Measurements from ENCODE around the gene KIF26A. TPM values are rescaled to one million over a fixed set of nuclear protein-coding genes. Genes with fewer than 3 reads are reported as not detected.

The KIF26A gene
- total and polyA plus RNA-seq, 2 of the 13 experiments (the other 11 are each of a cell fraction or from before 2014, with no cell fraction given), result not detected

DNA sequence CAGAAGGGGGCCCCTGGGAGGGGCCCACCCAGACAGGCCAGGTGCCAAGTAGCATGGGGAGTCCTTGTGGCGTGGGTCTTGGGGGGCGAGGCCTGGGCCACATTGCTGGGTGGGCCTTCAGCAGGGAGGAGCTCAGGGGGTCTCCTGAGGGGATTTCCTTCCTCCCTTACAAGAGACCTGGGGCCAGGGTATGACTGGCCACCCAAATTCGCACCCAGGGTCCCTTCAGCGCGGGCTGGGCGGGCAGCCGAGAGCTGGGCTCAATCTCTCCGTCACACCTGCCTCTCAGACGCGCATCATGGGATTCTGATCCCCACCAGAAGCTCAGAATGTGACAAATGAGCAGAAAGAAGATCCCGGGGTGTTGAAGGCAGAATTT lies 72.4 kb downstream of the KIF26A start:
- Histone ChIP-seq H2AFZ (ENCODE audit: low read length) (no peak overlapping the region), H3K79me2 (ENCODE audit: insufficient read depth, low read length) (no peaks in the 10 kb centered on the region), H3K4me1 (ENCODE audit: insufficient read depth, low read length) (peaks cover 11% of the 10 kb centered on the region), H4K20me1 (ENCODE audit: insufficient read depth, low read length) (no peaks in the 10 kb centered on the region), H3K4me3 (replicated peaks in 1 of 3; ENCODE audit: insufficient read depth in 1 of 3, low read depth in 2 of 3, low read length in 3 of 3) (no peak overlapping the region), H3K9me3 (ENCODE audit: low read length) (no peaks in the 10 kb centered on the region), H3K27ac (ENCODE audit: extremely low read length, insufficient read depth, low read length) (no peak overlapping the region), H3K27me3 (ENCODE audit: control insufficient read depth in 1 of 2, insufficient read depth in 2 of 2, low read length in 2 of 2) (peaks cover 3 to 30% of the 10 kb centered on the region in 2 experiments; a peak in 3 of 5 replicates), H3K36me3 (replicated peaks in 1 of 2; ENCODE audit: control insufficient read depth in 1 of 2, insufficient read depth in 2 of 2, low read length in 2 of 2) (no peaks in the 10 kb centered on the region), H3K4me2 (ENCODE audit: low read depth, low read length) (no peak overlapping the region), H3K9ac (ENCODE audit: insufficient read depth, low read depth, low read length) (no peak overlapping the region)
- FAIRE-seq (no peak), DNase-seq (ENCODE audit: low spot score) (no peak), ATAC-seq (no peak)
- TF ChIP-seq ARNT2 (CRISPR knock-in tag; IDR thresholded peaks at IDR 0.05; ENCODE audit: low read depth), result no peak
- intact Hi-C loops (cut with micrococcal nuclease; ENCODE audit: unreplicated experiment), result no loop called here
- CTCF ChIA-PET (ENCODE audit: low intra/inter-chr PET ratio, low total read pairs), result no interaction called here
- in situ Hi-C loops (cut with HindIII; ENCODE audit: extremely low pct_ligation_motif_present, low pct_unique_long_range_greater_than_20kb), result no loop called here
- POLR2A ChIA-PET, result no interaction called here
- BruUV-seq (replicated peaks), result no TSS peak
- 5% methylated on average over 4 of the region's 11 CpGs for WGBS (ENCODE audit: low lambda C conversion rate)

- in situ Hi-C loops (cut with HindIII; ENCODE audit: extremely low pct_ligation_motif_present, low pct_unique_long_range_greater_than_20kb), result no loop called here
- no peak overlapping the region for H3K4me2 ChIP-seq (ENCODE audit: low read depth, low read length)
- peaks cover 7% of the 10 kb centered on the region for H3K4me1 ChIP-seq (ENCODE audit: insufficient read depth, low read length)
- intact Hi-C loops (cut with micrococcal nuclease; ENCODE audit: unreplicated experiment), result no loop called here
- H3K4me3 ChIP-seq (replicated peaks in 1 of 3; ENCODE audit: insufficient read depth in 1 of 3, low read depth in 2 of 3, low read length in 3 of 3), result no peak overlapping the region
- H3K9me3 ChIP-seq (ENCODE audit: low read length), result no peaks in the 10 kb centered on the region
- no peaks in the 10 kb centered on the region for H3K79me2 ChIP-seq (ENCODE audit: insufficient read depth, low read length)
- TF ChIP-seq, protein P1, sequence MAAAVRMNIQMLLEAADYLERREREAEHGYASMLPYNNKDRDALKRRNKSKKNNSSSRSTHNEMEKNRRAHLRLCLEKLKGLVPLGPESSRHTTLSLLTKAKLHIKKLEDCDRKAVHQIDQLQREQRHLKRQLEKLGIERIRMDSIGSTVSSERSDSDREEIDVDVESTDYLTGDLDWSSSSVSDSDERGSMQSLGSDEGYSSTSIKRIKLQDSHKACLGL (CRISPR knock-in tag; IDR thresholded peaks at IDR 0.05), result no peak
- TF ChIP-seq, protein P2, sequence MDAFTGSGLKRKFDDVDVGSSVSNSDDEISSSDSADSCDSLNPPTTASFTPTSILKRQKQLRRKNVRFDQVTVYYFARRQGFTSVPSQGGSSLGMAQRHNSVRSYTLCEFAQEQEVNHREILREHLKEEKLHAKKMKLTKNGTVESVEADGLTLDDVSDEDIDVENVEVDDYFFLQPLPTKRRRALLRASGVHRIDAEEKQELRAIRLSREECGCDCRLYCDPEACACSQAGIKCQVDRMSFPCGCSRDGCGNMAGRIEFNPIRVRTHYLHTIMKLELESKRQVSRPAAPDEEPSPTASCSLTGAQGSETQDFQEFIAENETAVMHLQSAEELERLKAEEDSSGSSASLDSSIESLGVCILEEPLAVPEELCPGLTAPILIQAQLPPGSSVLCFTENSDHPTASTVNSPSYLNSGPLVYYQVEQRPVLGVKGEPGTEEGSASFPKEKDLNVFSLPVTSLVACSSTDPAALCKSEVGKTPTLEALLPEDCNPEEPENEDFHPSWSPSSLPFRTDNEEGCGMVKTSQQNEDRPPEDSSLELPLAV (CRISPR knock-in tag; conservative IDR thresholded peaks at IDR 0.05; ENCODE audit: low read depth), result no peak
- TF ChIP-seq KMT2A (CRISPR knock-in tag; IDR thresholded peaks at IDR 0.05), result no peak
- TF ChIP-seq EEA1 (CRISPR knock-in tag; IDR thresholded peaks at IDR 0.05; ENCODE audit: borderline replicate concordance), result no peak
- TF ChIP-seq ZNF224 (CRISPR knock-in tag; IDR thresholded peaks at IDR 0.05), result no peak
- TF ChIP-seq NCOA1 (CRISPR knock-in tag; IDR thresholded peaks at IDR 0.05), result no peak
- no peak for TF ChIP-seq ZKSCAN1 (IDR thresholded peaks at IDR 0.05; ENCODE audit: low read length)
- DNase-seq (ENCODE audit: low spot score) (no peak), ATAC-seq (no peak), FAIRE-seq (no peak)
- no peak overlapping the region for H2AFZ ChIP-seq (ENCODE audit: low read length)
- ChIA-PET POLR2A (no interaction called here), CTCF (ENCODE audit: low intra/inter-chr PET ratio, low total read pairs) (no interaction called here)
- no peaks in the 10 kb centered on the region for H4K20me1 ChIP-seq (ENCODE audit: insufficient read depth, low read length)
- 30% methylated on average over 13 of the region's 13 CpGs for WGBS (ENCODE audit: low lambda C conversion rate)
- peaks cover 3 to 30% of the 10 kb centered on the region in 2 experiments; a peak in 3 of 5 replicates for H3K27me3 ChIP-seq (ENCODE audit: control insufficient read depth in 1 of 2, insufficient read depth in 2 of 2, low read length in 2 of 2)
- BruUV-seq (replicated peaks), result no TSS peak
- H3K9ac ChIP-seq (ENCODE audit: insufficient read depth, low read depth, low read length), result no peak overlapping the region
- no peaks in the 10 kb centered on the region for H3K36me3 ChIP-seq (replicated peaks in 1 of 2; ENCODE audit: control insufficient read depth in 1 of 2, insufficient read depth in 2 of 2, low read length in 2 of 2)
- no peak overlapping the region for H3K27ac ChIP-seq (ENCODE audit: extremely low read length, insufficient read depth, low read length)
Measured at GRCh38 chr14:104211215-104211614, 72.8 kb downstream of the KIF26A start.

All from HepG2 (cell line).